ENCODE data around the gene SH2D3C.
A peak's percentile ranks its signal among the peaks of the same experiment; 100 is the strongest.

The SH2D3C gene

GRCh38 chr9:127822108-127822507 lies 43.6 kb upstream of the SH2D3C start:
- Histone ChIP-seq H2AK5ac (ENCODE audit: low read length, severe bottlenecking) (no peak overlapping the region), H3K4me2 (ENCODE audit: low read length, poor library complexity, severe bottlenecking) (no peak overlapping the region), H3K9me3 (ENCODE audit: control insufficient read depth, low read length) (no peaks in the 10 kb centered on the region), H3K14ac (ENCODE audit: low read length in 2 of 2) (no peak overlapping the region), H3K4me1 (ENCODE audit: control insufficient read depth, insufficient read depth, low read depth, low read length) (peaks cover 6% of the 10 kb centered on the region), H3K27ac (ENCODE audit: low read length, poor library complexity, severe bottlenecking) (no peak overlapping the region), H2BK12ac (ENCODE audit: low read length in 2 of 2) (no peak overlapping the region), H3K36me3 (ENCODE audit: control insufficient read depth in 1 of 2, insufficient read depth in 2 of 2, low read depth in 1 of 2, low read length in 2 of 2) (peaks cover 65 to 85% of the 10 kb centered on the region in 2 experiments), H3K4ac (ENCODE audit: low read depth in 1 of 2, low read length in 2 of 2) (no peak overlapping the region), H4K8ac (ENCODE audit: low read length) (no peak overlapping the region), H3K4me3 (ENCODE audit: insufficient read depth in 1 of 2, low read depth in 1 of 2, low read length in 2 of 2) (no peak overlapping the region), H2BK15ac (ENCODE audit: low read depth, poor library complexity, severe bottlenecking) (no peak overlapping the region), H3K27me3 (ENCODE audit: control insufficient read depth in 1 of 2, insufficient read depth in 1 of 2, low read length in 2 of 2) (no peaks in the 10 kb centered on the region), H3K23ac (ENCODE audit: low read length in 2 of 2) (no peak overlapping the region), H4K91ac (ENCODE audit: low read length) (no peak overlapping the region), H3K18ac (ENCODE audit: low read depth in 1 of 2, low read length in 2 of 2) (no peak overlapping the region), H3K79me1 (replicated peaks; ENCODE audit: low read length, poor library complexity, severe bottlenecking) (peaks cover 2% of the 10 kb centered on the region), H3K9ac (ENCODE audit: low read length) (no peak overlapping the region), H2AFZ (ENCODE audit: low read depth, low read length) (no peak overlapping the region), H2BK120ac (ENCODE audit: low read depth, low read length) (no peak overlapping the region), H2BK5ac (ENCODE audit: low read depth, low read length, poor library complexity, severe bottlenecking) (no peak overlapping the region)
- DNase-seq: no peak
- WGBS: 100% methylated on average over 2 of the region's 4 CpGs

- Histone ChIP-seq H3K27ac (ENCODE audit: low read length, poor library complexity, severe bottlenecking) (no peak overlapping the region), H3K9me3 (ENCODE audit: control insufficient read depth, low read length) (no peaks in the 10 kb centered on the region), H3K4ac (ENCODE audit: low read depth in 1 of 2, low read length in 2 of 2) (no peak overlapping the region), H3K14ac (ENCODE audit: low read length in 2 of 2) (no peak overlapping the region), H3K23ac (ENCODE audit: low read length in 2 of 2) (no peak overlapping the region), H2BK12ac (ENCODE audit: low read length in 2 of 2) (no peak overlapping the region), H2AK5ac (ENCODE audit: low read length, severe bottlenecking) (no peak overlapping the region), H2BK15ac (ENCODE audit: low read depth, poor library complexity, severe bottlenecking) (no peak overlapping the region), H3K36me3 (ENCODE audit: control insufficient read depth in 1 of 2, insufficient read depth in 2 of 2, low read depth in 1 of 2, low read length in 2 of 2) (peaks cover 71 to 86% of the 10 kb centered on the region in 2 experiments), H3K9ac (ENCODE audit: low read length) (peak overlapping the region; percentile 3), H2AFZ (ENCODE audit: low read depth, low read length) (no peak overlapping the region), H2BK120ac (ENCODE audit: low read depth, low read length) (no peak overlapping the region), H2BK5ac (ENCODE audit: low read depth, low read length, poor library complexity, severe bottlenecking) (no peak overlapping the region), H4K91ac (ENCODE audit: low read length) (no peak overlapping the region), H3K79me1 (replicated peaks; ENCODE audit: low read length, poor library complexity, severe bottlenecking) (peaks cover 4% of the 10 kb centered on the region), H4K8ac (ENCODE audit: low read length) (no peak overlapping the region), H3K4me2 (ENCODE audit: low read length, poor library complexity, severe bottlenecking) (no peak overlapping the region), H3K4me3 (ENCODE audit: insufficient read depth in 1 of 2, low read depth in 1 of 2, low read length in 2 of 2) (no peak overlapping the region), H3K27me3 (ENCODE audit: control insufficient read depth in 1 of 2, insufficient read depth in 1 of 2, low read length in 2 of 2) (no peaks in the 10 kb centered on the region), H3K18ac (ENCODE audit: low read depth in 1 of 2, low read length in 2 of 2) (no peak overlapping the region), H3K4me1 (ENCODE audit: control insufficient read depth, insufficient read depth, low read depth, low read length) (peaks cover 4% of the 10 kb centered on the region)
- 93% methylated on average over 9 of the region's 11 CpGs for WGBS
- no peak for DNase-seq
These were observed 40.1 kb upstream of the SH2D3C start for GRCh38 chr9:127818574-127818973.

- Histone ChIP-seq H2AFZ (ENCODE audit: low read depth, low read length) (no peak overlapping the region), H3K23ac (ENCODE audit: low read length in 2 of 2) (no peak overlapping the region), H3K4ac (ENCODE audit: low read depth in 1 of 2, low read length in 2 of 2) (peak overlapping the region in 1 of 2 experiments; percentile 9), H3K4me1 (ENCODE audit: control insufficient read depth, insufficient read depth, low read depth, low read length) (peaks cover 4% of the 10 kb centered on the region), H2BK120ac (ENCODE audit: low read depth, low read length) (no peak overlapping the region), H3K27me3 (ENCODE audit: control insufficient read depth in 1 of 2, insufficient read depth in 1 of 2, low read length in 2 of 2) (no peaks in the 10 kb centered on the region), H3K9me3 (ENCODE audit: control insufficient read depth, low read length) (no peaks in the 10 kb centered on the region), H3K36me3 (ENCODE audit: control insufficient read depth in 1 of 2, insufficient read depth in 2 of 2, low read depth in 1 of 2, low read length in 2 of 2) (peaks cover 77 to 88% of the 10 kb centered on the region in 2 experiments), H4K8ac (ENCODE audit: low read length) (no peak overlapping the region), H3K4me2 (ENCODE audit: low read length, poor library complexity, severe bottlenecking) (no peak overlapping the region), H4K91ac (ENCODE audit: low read length) (peak overlapping the region; percentile 25), H3K9ac (ENCODE audit: low read length) (peak overlapping the region; percentile 60), H2BK15ac (ENCODE audit: low read depth, poor library complexity, severe bottlenecking) (no peak overlapping the region), H2BK5ac (ENCODE audit: low read depth, low read length, poor library complexity, severe bottlenecking) (no peak overlapping the region), H2BK12ac (ENCODE audit: low read length in 2 of 2) (no peak overlapping the region), H3K14ac (ENCODE audit: low read length in 2 of 2) (no peak overlapping the region), H3K18ac (ENCODE audit: low read depth in 1 of 2, low read length in 2 of 2) (peak overlapping the region in 1 of 2 experiments; percentile 13), H3K79me1 (replicated peaks; ENCODE audit: low read length, poor library complexity, severe bottlenecking) (peaks cover 6% of the 10 kb centered on the region), H3K27ac (ENCODE audit: low read length, poor library complexity, severe bottlenecking) (no peak overlapping the region), H2AK5ac (ENCODE audit: low read length, severe bottlenecking) (no peak overlapping the region), H3K4me3 (ENCODE audit: insufficient read depth in 1 of 2, low read depth in 1 of 2, low read length in 2 of 2) (no peak overlapping the region)
- WGBS: 93% methylated on average over 17 of the region's 17 CpGs
- DNase-seq: no peak
These were observed 39.5 kb upstream of the SH2D3C start for GRCh38 chr9:127817881-127818434.

- Histone ChIP-seq H4K91ac (ENCODE audit: low read length) (no peak overlapping the region), H2BK5ac (ENCODE audit: low read depth, low read length, poor library complexity, severe bottlenecking) (no peak overlapping the region), H3K4me1 (ENCODE audit: control insufficient read depth, insufficient read depth, low read depth, low read length) (peaks cover 4% of the 10 kb centered on the region), H2BK120ac (ENCODE audit: low read depth, low read length) (no peak overlapping the region), H3K23ac (ENCODE audit: low read length in 2 of 2) (no peak overlapping the region), H3K4me2 (ENCODE audit: low read length, poor library complexity, severe bottlenecking) (no peak overlapping the region), H4K8ac (ENCODE audit: low read length) (no peak overlapping the region), H3K9ac (ENCODE audit: low read length) (peak overlapping the region; percentile 60), H3K18ac (ENCODE audit: low read depth in 1 of 2, low read length in 2 of 2) (no peak overlapping the region), H3K27ac (ENCODE audit: low read length, poor library complexity, severe bottlenecking) (no peak overlapping the region), H3K36me3 (ENCODE audit: control insufficient read depth in 1 of 2, insufficient read depth in 2 of 2, low read depth in 1 of 2, low read length in 2 of 2) (peaks cover 84 to 88% of the 10 kb centered on the region in 2 experiments), H2AFZ (ENCODE audit: low read depth, low read length) (no peak overlapping the region), H3K14ac (ENCODE audit: low read length in 2 of 2) (no peak overlapping the region), H2AK5ac (ENCODE audit: low read length, severe bottlenecking) (no peak overlapping the region), H3K4me3 (ENCODE audit: insufficient read depth in 1 of 2, low read depth in 1 of 2, low read length in 2 of 2) (no peak overlapping the region), H2BK15ac (ENCODE audit: low read depth, poor library complexity, severe bottlenecking) (no peak overlapping the region), H2BK12ac (ENCODE audit: low read length in 2 of 2) (no peak overlapping the region), H3K4ac (ENCODE audit: low read depth in 1 of 2, low read length in 2 of 2) (no peak overlapping the region), H3K27me3 (ENCODE audit: control insufficient read depth in 1 of 2, insufficient read depth in 1 of 2, low read length in 2 of 2) (no peaks in the 10 kb centered on the region), H3K9me3 (ENCODE audit: control insufficient read depth, low read length) (no peaks in the 10 kb centered on the region), H3K79me1 (replicated peaks; ENCODE audit: low read length, poor library complexity, severe bottlenecking) (peaks cover 7% of the 10 kb centered on the region)
- 94% methylated on average over 7 of the region's 8 CpGs for WGBS
- DNase-seq: no peak
These were observed 38.3 kb upstream of the SH2D3C start for GRCh38 chr9:127816728-127817127.
